GM12878 (cell line): ENCODE measurements around the gene MKNK1. TPM values are rescaled to one million over a fixed set of nuclear protein-coding genes. Genes with fewer than 3 reads are reported as not detected.

Source experiments
- ATAC-seq: fragments of 200-7000 bp; cut with Tn5 transposase; 3 replicates; pipeline ENCODE4 v1.9.1; 2020; ENCODE audit warnings: mild to moderate bottlenecking, moderate library complexity
- BruUV-seq: library from RNA; stranded (reverse); fragments of 400-500 nt; replicated peaks from 2 replicates; lab custom pipeline; 2021; lab: Mats Ljungman, UMichigan
- CTCF ChIA-PET: fragments of 300-600 bp; sonication (Branson Sonifier 250); formaldehyde crosslinking; extraction: SDS; loops from one replicate; lab custom pipeline; 2021; ENCODE audit warnings: inconsistent platforms; lab: Yijun Ruan, JAX
- POLR2A ChIA-PET: fragments of 350-600 bp; formaldehyde crosslinking; extraction: SDS; loops from one replicate; lab custom pipeline; 2021; ENCODE audit warnings: inconsistent platforms; lab: Charles Lee
- RAD21 ChIA-PET: fragments of 300-600 bp; sonication (Branson Sonifier 250); formaldehyde crosslinking; loops from one replicate; lab custom pipeline; 2023; ENCODE audit warnings: antibody characterized with exemption; ENCODE audit not compliant: unreplicated experiment; lab: Charles Lee
- SMC1A ChIA-PET: fragments of 300-600 bp; sonication (Branson Sonifier 250); formaldehyde crosslinking; loops from one replicate; lab custom pipeline; 2023; ENCODE audit not compliant: unreplicated experiment, uncharacterized antibody; lab: Charles Lee
- DNase-seq: peaks from one replicate; pipeline ENCODE4 v3.0.0-alpha.2; 2011; ENCODE audit warnings: low read depth, low spot score
- FAIRE-seq: peaks from 3 replicates; lab custom pipeline; 2011; peaks lifted over from hg19 to GRCh38; lab: Jason Lieb, UNC
- H2AFZ ChIP-seq: 2 replicates; pipeline ENCODE4 v1.6.0; 2011; ENCODE audit warnings: low read depth, low read length, control low read depth; ENCODE audit not compliant: control insufficient read depth
- H3K27ac ChIP-seq: 2 replicates; pipeline ENCODE4 v1.5.1; 2011; ENCODE audit warnings: control low read depth; ENCODE audit not compliant: control insufficient read depth, insufficient read depth
- H3K27me3 ChIP-seq, 2 experiments: replicated peaks in 1 of 2; 2 replicates each; pipeline versions ENCODE4 v1.6.0 to v1.6.1; 2011; ENCODE audit warnings: low read length in 1 of 2; ENCODE audit not compliant: control insufficient read depth in 2 of 2, insufficient read depth in 2 of 2
- H3K36me3 ChIP-seq, 2 experiments: 2 replicates each; pipeline ENCODE4 v1.5.1; 2011; ENCODE audit warnings: low read length in 1 of 2; ENCODE audit not compliant: control insufficient read depth in 2 of 2, insufficient read depth in 2 of 2
- H3K4me1 ChIP-seq: 2 replicates; pipeline ENCODE4 v1.6.1; 2011; ENCODE audit warnings: mild to moderate bottlenecking, low read length, moderate library complexity, mixed read lengths; ENCODE audit not compliant: control insufficient read depth, insufficient read depth
- H3K4me2 ChIP-seq: 2 replicates; pipeline ENCODE4 v1.6.0; 2011; ENCODE audit warnings: control low read depth; ENCODE audit not compliant: control insufficient read depth, insufficient read depth
- H3K4me3 ChIP-seq: fragments of 200-600 bp; sonication (generic); 2 replicates; pipeline ENCODE4 v1.5.1; 2016
- H3K79me2 ChIP-seq: 2 replicates; pipeline ENCODE4 v1.6.0; 2011; ENCODE audit warnings: low read length; ENCODE audit not compliant: control insufficient read depth, insufficient read depth
- H3K9ac ChIP-seq: 2 replicates; pipeline ENCODE4 v1.8.0; 2011; ENCODE audit warnings: low read length, control low read depth, mixed read lengths; ENCODE audit not compliant: control insufficient read depth, insufficient read depth
- H3K9me3 ChIP-seq: replicated peaks from 3 replicates; pipeline ENCODE4 v1.5.1; 2011; ENCODE audit warnings: mild to moderate bottlenecking, low read length; ENCODE audit not compliant: control insufficient read depth, insufficient read depth
- H4K20me1 ChIP-seq: 2 replicates; pipeline ENCODE4 v1.6.0; 2011; ENCODE audit not compliant: control insufficient read depth, insufficient read depth
- BCL3 ChIP-seq: IDR thresholded peaks from 2 replicates; pipeline ENCODE4 v1.6.1; 2011; ENCODE audit warnings: borderline replicate concordance, low read depth, mild to moderate bottlenecking, moderate library complexity, low read length; ENCODE audit not compliant: insufficient read depth, poor library complexity, severe bottlenecking
- DPF2 ChIP-seq: fragments of 450-650 bp; IDR thresholded peaks from 2 replicates; pipeline ENCODE4 v1.6.1; 2017; ENCODE audit warnings: mild to moderate bottlenecking
- EGR1 ChIP-seq, 2 experiments: IDR thresholded peaks; 1 replicate in 1 of 2; 2 replicates in 1 of 2; pipeline ENCODE4 v1.6.1; 2011 to 2012; ENCODE audit warnings: low read depth in 2 of 2, low read length in 2 of 2, borderline replicate concordance in 1 of 2, mild to moderate bottlenecking in 1 of 2, moderate library complexity in 1 of 2
- MXI1 ChIP-seq: fragments of 150-350 bp; IDR thresholded peaks from 2 replicates; pipeline ENCODE4 v1.6.1; 2011; ENCODE audit warnings: low read depth, mild to moderate bottlenecking, inconsistent platforms, low read length, improper control_type of control experiment
- NFYA ChIP-seq: IDR thresholded peaks from 2 replicates; pipeline ENCODE4 v1.6.1; 2011; ENCODE audit warnings: low read depth, mild to moderate bottlenecking, low read length, improper control_type of control experiment, borderline replicate concordance
- SMAD1 ChIP-seq: fragments of 450-650 bp; IDR thresholded peaks from 2 replicates; pipeline ENCODE4 v1.6.1; 2018; ENCODE audit warnings: mild to moderate bottlenecking, low read depth; ENCODE audit not compliant: partially characterized antibody
- WGBS: methylation state at CpG from one replicate; pipeline ENCODE4 v1.1.6; 2016; ENCODE audit warnings: low lambda C conversion rate; ENCODE audit not compliant: insufficient replicate concordance, insufficient coverage; ENCODE audit errors: missing lambda C conversion rate; 5-methylcytosine and 5-hydroxymethylcytosine counted together
- in situ Hi-C: fragments of 300-500 bp; cut with MboI; formaldehyde crosslinking; loops from 9 replicates; pipeline ENCODE4 v1.14.3; 2018; ENCODE audit warnings: mixed read lengths
- intact Hi-C: fragments of 100-400 bp; cut with micrococcal nuclease; formaldehyde crosslinking; loops from one replicate; pipeline ENCODE4 v1.14.2; 2022; ENCODE audit not compliant: unreplicated experiment
- polyA plus RNA-seq, 11 experiments: library from polyadenylated mRNA; depleted of rRNA in 4 of 11; unstranded in 6 of 11; stranded (reverse) in 5 of 11; fragments of >200 nt; fragmentation: Nextera tagmentation in 4 of 11; fragmentation: Illumina TruSeq in 1 of 11; extraction: Ambion mirVana in 4 of 11; extraction: Trizol in 1 of 11; gene quantifications; 1 replicate in 1 of 11; 2 replicates in 10 of 11; pipeline versions ENCODE4 v1.2.1 to v1.2.3, GENCODE V29; 2011 to 2016; ENCODE audit warnings: inconsistent platforms in 2 of 11, missing spikeins in 2 of 11, low read depth in 1 of 11
- total RNA-seq, 4 experiments: library from RNA; depleted of rRNA in 3 of 4; stranded (reverse); fragments of >200 nt in 3 of 4; fragmentation: Illumina TruSeq in 1 of 4; extraction: Trizol in 1 of 4; gene quantifications; 2 replicates each; pipeline versions ENCODE4 v1.2.1 to v1.2.3, GENCODE V29; 2013 to 2021
- TF ChIP-seq, protein P1 (sequence below): fragments of 450-650 bp; formaldehyde crosslinking; IDR thresholded peaks from 2 replicates; pipeline ENCODE4 v1.5.0; 2022; ENCODE audit warnings: mild to moderate bottlenecking, missing genetic modification characterization
- TF ChIP-seq, protein P2 (sequence below): fragments of 450-650 bp; formaldehyde crosslinking; IDR thresholded peaks from 2 replicates; pipeline ENCODE4 v1.4.0; 2022; ENCODE audit warnings: mild to moderate bottlenecking, moderate library complexity

The MKNK1 gene
- total and polyA plus RNA-seq, 10 of the 15 experiments (the other 5 are each of a cell fraction or from before 2014, with no cell fraction given): 13.7 to 29.9 (median 26.5) TPM

DNA sequence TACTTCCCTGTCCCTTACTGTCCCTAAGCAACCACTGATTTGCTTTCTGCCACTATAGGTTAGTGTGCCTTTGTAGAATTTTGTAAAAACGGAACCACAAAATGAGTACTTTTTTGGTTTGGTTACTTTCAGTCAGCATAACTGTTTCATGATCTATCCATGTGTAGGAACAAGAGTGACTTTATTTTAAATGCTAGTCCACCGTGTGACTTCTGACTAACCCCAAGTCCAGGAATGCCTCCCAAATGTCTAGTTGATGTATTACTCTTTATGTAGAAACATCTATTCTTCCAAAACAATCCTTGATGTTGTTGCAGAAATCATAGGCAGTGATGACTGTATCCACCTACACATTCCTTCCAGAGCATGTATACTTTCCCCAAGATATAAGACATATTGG is 42.8 kb upstream of the MKNK1 start:
- Histone ChIP-seq H3K79me2 (no peaks in the 10 kb centered on the region), H3K4me3 (no peak overlapping the region), H3K9me3 (peaks cover 2% of the 10 kb centered on the region; the same call in 2 of the 3 replicates), H2AFZ (no peak overlapping the region), H3K9ac (no peak overlapping the region), H3K27ac (no peak overlapping the region), H3K4me1 (no peaks in the 10 kb centered on the region), H4K20me1 (no peaks in the 10 kb centered on the region), H3K36me3 (peaks cover 0 to 11% of the 10 kb centered on the region in 2 experiments; a peak in 3 of 4 replicates), H3K4me2 (no peak overlapping the region), H3K27me3 (no peaks in the 10 kb centered on the region)
- in situ Hi-C loops (no loop called here), intact Hi-C loops (no loop called here)
- POLR2A ChIA-PET: no interaction called here
- no peak for TF ChIP-seq EGR1 (IDR thresholded peaks at IDR 0.05; ENCODE audit: borderline replicate concordance in 1 of 2, low read depth in 2 of 2, low read length in 2 of 2)
- no peak for TF ChIP-seq DPF2
- TF ChIP-seq, protein P1, sequence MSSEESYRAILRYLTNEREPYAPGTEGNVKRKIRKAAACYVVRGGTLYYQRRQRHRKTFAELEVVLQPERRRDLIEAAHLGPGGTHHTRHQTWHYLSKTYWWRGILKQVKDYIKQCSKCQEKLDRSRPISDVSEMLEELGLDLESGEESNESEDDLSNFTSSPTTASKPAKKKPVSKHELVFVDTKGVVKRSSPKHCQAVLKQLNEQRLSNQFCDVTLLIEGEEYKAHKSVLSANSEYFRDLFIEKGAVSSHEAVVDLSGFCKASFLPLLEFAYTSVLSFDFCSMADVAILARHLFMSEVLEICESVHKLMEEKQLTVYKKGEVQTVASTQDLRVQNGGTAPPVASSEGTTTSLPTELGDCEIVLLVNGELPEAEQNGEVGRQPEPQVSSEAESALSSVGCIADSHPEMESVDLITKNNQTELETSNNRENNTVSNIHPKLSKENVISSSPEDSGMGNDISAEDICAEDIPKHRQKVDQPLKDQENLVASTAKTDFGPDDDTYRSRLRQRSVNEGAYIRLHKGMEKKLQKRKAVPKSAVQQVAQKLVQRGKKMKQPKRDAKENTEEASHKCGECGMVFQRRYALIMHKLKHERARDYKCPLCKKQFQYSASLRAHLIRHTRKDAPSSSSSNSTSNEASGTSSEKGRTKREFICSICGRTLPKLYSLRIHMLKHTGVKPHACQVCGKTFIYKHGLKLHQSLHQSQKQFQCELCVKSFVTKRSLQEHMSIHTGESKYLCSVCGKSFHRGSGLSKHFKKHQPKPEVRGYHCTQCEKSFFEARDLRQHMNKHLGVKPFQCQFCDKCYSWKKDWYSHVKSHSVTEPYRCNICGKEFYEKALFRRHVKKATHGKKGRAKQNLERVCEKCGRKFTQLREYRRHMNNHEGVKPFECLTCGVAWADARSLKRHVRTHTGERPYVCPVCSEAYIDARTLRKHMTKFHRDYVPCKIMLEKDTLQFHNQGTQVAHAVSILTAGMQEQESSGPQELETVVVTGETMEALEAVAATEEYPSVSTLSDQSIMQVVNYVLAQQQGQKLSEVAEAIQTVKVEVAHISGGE: no peak
- TF ChIP-seq, protein P2, sequence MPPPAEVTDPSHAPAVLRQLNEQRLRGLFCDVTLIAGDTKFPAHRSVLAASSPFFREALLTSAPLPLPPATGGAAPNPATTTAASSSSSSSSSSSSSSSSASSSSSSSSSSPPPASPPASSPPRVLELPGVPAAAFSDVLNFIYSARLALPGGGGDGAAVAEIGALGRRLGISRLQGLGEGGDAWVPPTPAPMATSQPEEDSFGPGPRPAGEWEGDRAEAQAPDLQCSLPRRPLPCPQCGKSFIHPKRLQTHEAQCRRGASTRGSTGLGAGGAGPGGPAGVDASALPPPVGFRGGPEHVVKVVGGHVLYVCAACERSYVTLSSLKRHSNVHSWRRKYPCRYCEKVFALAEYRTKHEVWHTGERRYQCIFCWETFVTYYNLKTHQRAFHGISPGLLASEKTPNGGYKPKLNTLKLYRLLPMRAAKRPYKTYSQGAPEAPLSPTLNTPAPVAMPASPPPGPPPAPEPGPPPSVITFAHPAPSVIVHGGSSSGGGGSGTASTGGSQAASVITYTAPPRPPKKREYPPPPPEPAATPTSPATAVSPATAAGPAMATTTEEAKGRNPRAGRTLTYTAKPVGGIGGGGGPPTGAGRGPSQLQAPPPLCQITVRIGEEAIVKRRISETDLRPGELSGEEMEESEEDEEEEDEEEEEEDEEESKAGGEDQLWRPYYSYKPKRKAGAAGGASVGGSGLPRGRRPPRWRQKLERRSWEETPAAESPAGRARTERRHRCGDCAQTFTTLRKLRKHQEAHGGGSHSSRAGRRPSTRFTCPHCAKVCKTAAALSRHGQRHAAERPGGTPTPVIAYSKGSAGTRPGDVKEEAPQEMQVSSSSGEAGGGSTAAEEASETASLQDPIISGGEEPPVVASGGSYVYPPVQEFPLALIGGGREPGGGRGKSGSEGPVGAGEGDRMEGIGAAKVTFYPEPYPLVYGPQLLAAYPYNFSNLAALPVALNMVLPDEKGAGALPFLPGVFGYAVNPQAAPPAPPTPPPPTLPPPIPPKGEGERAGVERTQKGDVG (CRISPR knock-in tag): no peak
- TF ChIP-seq MXI1: no peak
- TF ChIP-seq BCL3: no peak
- no peak for TF ChIP-seq NFYA
- no peak for TF ChIP-seq SMAD1
- SMC1A ChIA-PET: no interaction called here
- DNase-seq: no peak
- RAD21 ChIA-PET: no interaction called here
- FAIRE-seq: no peak
- no peak for ATAC-seq
- CTCF ChIA-PET: interaction anchor here (1.6 kb wide), 1 partner anchor 23 kb away, joined by 3 read pairs; no protein-coding TSS in a partner anchor
- WGBS: 96% methylated on average over 2 of the region's 2 CpGs
- BruUV-seq: no TSS peak
